SK-N-SH treated with all-trans-retinoic acid at 6 μM for 48 hours (cell line): ENCODE data around the gene MIDN.

Experiments used
- ARNTL ChIP-seq: fragments of 450-650 bp; formaldehyde crosslinking; IDR thresholded peaks from 2 replicates; pipeline ENCODE4 v1.5.0; 2020; ENCODE audit warnings: low read depth, mild to moderate bottlenecking, moderate library complexity, borderline replicate concordance
- GLIS3 ChIP-seq: fragments of 250-450 bp; sonication (Bioruptor Pico); IDR thresholded peaks from 2 replicates; pipeline ENCODE4 v1.5.0; 2020; ENCODE audit warnings: mild to moderate bottlenecking, moderate library complexity
- ISL1 ChIP-seq: fragments of 250-450 bp; sonication (Bioruptor Pico); IDR thresholded peaks from 2 replicates; pipeline ENCODE4 v2.1.2; 2022; ENCODE audit warnings: mild to moderate bottlenecking, moderate library complexity
- OSR1 ChIP-seq: fragments of 250-450 bp; sonication (Bioruptor Pico); IDR thresholded peaks from 2 replicates; pipeline ENCODE4 v1.8.0; 2022; ENCODE audit warnings: moderate library complexity, mild to moderate bottlenecking, inconsistent platforms
- PATZ1 ChIP-seq: fragments of 250-450 bp; sonication (Bioruptor Pico); IDR thresholded peaks from 2 replicates; pipeline ENCODE4 v1.8.0; 2020; ENCODE audit warnings: mild to moderate bottlenecking, moderate library complexity, borderline replicate concordance
- PPARA ChIP-seq: fragments of 250-450 bp; sonication (Bioruptor Pico); IDR thresholded peaks from 2 replicates; pipeline ENCODE4 v1.5.0; 2020; ENCODE audit warnings: mild to moderate bottlenecking, borderline replicate concordance
- RARB ChIP-seq: fragments of 250-450 bp; sonication (Bioruptor Pico); IDR thresholded peaks from 2 replicates; pipeline ENCODE4 v1.8.0; 2021; ENCODE audit warnings: mild to moderate bottlenecking, moderate library complexity
- TCF4 ChIP-seq: fragments of 250-450 bp; sonication (Bioruptor Pico); IDR thresholded peaks from 2 replicates; pipeline ENCODE4 v1.8.0; 2021; ENCODE audit warnings: mild to moderate bottlenecking, moderate library complexity, borderline replicate concordance
- TSHZ2 ChIP-seq: fragments of 250-450 bp; sonication (Bioruptor Pico); IDR thresholded peaks from 2 replicates; pipeline ENCODE4 v1.5.0; 2020; ENCODE audit warnings: mild to moderate bottlenecking, moderate library complexity
- ZFP3 ChIP-seq: fragments of 250-450 bp; sonication (Bioruptor Pico); IDR thresholded peaks from 2 replicates; pipeline ENCODE4 v1.5.0; 2020; ENCODE audit warnings: mild to moderate bottlenecking, moderate library complexity
- ZFP30 ChIP-seq: fragments of 450-650 bp; formaldehyde crosslinking; IDR thresholded peaks from 2 replicates; pipeline ENCODE4 v1.5.0; 2022; ENCODE audit warnings: mild to moderate bottlenecking, moderate library complexity
- TF ChIP-seq, protein P1 (sequence below): fragments of 250-450 bp; sonication (Bioruptor Pico); IDR thresholded peaks from 2 replicates; pipeline ENCODE4 v1.5.1; 2020; ENCODE audit warnings: low read depth, mild to moderate bottlenecking, moderate library complexity

GRCh38 chr19:1206864-1207450, 41.4 kb upstream of the MIDN start:
- TF ChIP-seq TSHZ2 (CRISPR knock-in tag) (no peak), RARB (CRISPR knock-in tag) (no peak), PATZ1 (CRISPR knock-in tag) (no peak), GLIS3 (CRISPR knock-in tag) (no peak), ISL1 (CRISPR knock-in tag) (no peak), ZFP3 (CRISPR knock-in tag) (no peak), ZFP30 (no peak), OSR1 (CRISPR knock-in tag) (no peak), TCF4 (CRISPR knock-in tag) (no peak), ARNTL (CRISPR knock-in tag) (no peak), PPARA (no peak)
- TF ChIP-seq, protein P1, sequence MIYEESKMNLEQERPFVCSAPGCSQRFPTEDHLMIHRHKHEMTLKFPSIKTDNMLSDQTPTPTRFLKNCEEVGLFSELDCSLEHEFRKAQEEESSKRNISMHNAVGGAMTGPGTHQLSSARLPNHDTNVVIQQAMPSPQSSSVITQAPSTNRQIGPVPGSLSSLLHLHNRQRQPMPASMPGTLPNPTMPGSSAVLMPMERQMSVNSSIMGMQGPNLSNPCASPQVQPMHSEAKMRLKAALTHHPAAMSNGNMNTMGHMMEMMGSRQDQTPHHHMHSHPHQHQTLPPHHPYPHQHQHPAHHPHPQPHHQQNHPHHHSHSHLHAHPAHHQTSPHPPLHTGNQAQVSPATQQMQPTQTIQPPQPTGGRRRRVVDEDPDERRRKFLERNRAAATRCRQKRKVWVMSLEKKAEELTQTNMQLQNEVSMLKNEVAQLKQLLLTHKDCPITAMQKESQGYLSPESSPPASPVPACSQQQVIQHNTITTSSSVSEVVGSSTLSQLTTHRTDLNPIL (CRISPR knock-in tag), result no peak
